Tibial artery (tissue), 4 donors: ENCODE measurements around the gene SORT1.
"Not testable (repeated sequence)": the region's sequence is repeated elsewhere in the genome, so short reads cannot be mapped to it uniquely, and the experiment has no call there.

Source experiments
- DNase-seq, 2 donors: peaks; one replicate each; pipeline ENCODE4 v3.0.0-alpha.2; 2019
- H3K27ac ChIP-seq, 2 donors: fragments of 200-600 bp; sonication (generic) in 1 of 2; 1 replicate in 1 of 2; 2 replicates in 1 of 2; pipeline ENCODE4 v1.5.1; 2018 to 2019; ENCODE audit warnings: mild to moderate bottlenecking in 1 of 2
- H3K27me3 ChIP-seq, 2 donors: fragments of 200-600 bp; sonication (generic) in 1 of 2; one replicate each; pipeline versions ENCODE4 v1.5.1 to v1.6.0; 2016 to 2019
- H3K36me3 ChIP-seq, 3 donors: fragments of 200-600 bp; sonication (generic) in 2 of 3; one replicate each; pipeline ENCODE4 v1.5.1; 2016 to 2019; ENCODE audit warnings: mild to moderate bottlenecking in 2 of 3
- H3K4me1 ChIP-seq, 4 donors: fragments of 200-600 bp; sonication (generic) in 2 of 4; 1 replicate in 3 of 4; 2 replicates in 1 of 4; pipeline ENCODE4 v1.5.1; 2016 to 2019
- H3K4me3 ChIP-seq, 2 donors: fragments of 200-600 bp; sonication (generic) in 1 of 2; 1 replicate in 1 of 2; 2 replicates in 1 of 2; pipeline ENCODE4 v1.5.1; 2018 to 2019; ENCODE audit warnings: mild to moderate bottlenecking in 2 of 2
- H3K9me3 ChIP-seq, 3 donors: fragments of 200-600 bp; sonication (generic) in 1 of 3; one replicate each; pipeline ENCODE4 v1.5.1; 2016 to 2019
- intact Hi-C: fragments of 100-400 bp; cut with DNase I; formaldehyde crosslinking; loops from one replicate; pipeline ENCODE4 v1.15.0; 2023; ENCODE audit warnings: low total_unique reads
- TF ChIP-seq, protein P1 (sequence below), 2 experiments: fragments of 200-600 bp in 1 of 2; fragments of 450-650 bp in 1 of 2; IDR thresholded peaks; one replicate each; pipeline ENCODE4 v1.5.1; 2017 to 2019; ENCODE audit warnings: antibody characterized with exemption in 2 of 2, mild to moderate bottlenecking in 1 of 2, moderate library complexity in 1 of 2

The SORT1 gene

DNA sequence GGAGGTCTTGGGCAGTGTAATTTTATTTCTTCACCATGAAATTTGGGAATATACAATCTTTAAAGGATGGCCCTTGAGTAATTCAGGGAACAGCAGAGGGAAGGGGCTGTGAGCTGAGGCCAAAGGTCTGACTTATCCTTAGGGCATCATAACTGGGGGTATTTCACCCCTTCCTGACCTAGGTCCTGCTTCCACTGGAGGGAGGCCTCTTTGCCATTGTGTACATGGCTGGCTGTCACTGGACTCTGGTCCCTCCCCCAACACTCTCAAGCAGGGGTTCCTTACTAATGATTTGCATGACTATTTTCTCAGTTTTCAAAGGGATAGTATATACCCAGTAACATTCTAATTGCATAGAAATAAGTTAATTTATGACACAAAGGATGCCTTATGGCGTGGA is 107.6 kb downstream of the SORT1 start:
- TF ChIP-seq, protein P1, sequence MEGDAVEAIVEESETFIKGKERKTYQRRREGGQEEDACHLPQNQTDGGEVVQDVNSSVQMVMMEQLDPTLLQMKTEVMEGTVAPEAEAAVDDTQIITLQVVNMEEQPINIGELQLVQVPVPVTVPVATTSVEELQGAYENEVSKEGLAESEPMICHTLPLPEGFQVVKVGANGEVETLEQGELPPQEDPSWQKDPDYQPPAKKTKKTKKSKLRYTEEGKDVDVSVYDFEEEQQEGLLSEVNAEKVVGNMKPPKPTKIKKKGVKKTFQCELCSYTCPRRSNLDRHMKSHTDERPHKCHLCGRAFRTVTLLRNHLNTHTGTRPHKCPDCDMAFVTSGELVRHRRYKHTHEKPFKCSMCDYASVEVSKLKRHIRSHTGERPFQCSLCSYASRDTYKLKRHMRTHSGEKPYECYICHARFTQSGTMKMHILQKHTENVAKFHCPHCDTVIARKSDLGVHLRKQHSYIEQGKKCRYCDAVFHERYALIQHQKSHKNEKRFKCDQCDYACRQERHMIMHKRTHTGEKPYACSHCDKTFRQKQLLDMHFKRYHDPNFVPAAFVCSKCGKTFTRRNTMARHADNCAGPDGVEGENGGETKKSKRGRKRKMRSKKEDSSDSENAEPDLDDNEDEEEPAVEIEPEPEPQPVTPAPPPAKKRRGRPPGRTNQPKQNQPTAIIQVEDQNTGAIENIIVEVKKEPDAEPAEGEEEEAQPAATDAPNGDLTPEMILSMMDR (IDR thresholded peaks at IDR 0.05): no peak
- H3K4me3 ChIP-seq: no peak overlapping the region
- H3K27me3 ChIP-seq: no peaks in the 10 kb centered on the region
- H3K4me1 ChIP-seq: no peaks in the 10 kb centered on the region
- no peak for DNase-seq
- no peak overlapping the region for H3K27ac ChIP-seq
- H3K36me3 ChIP-seq: no peaks in the 10 kb centered on the region
- intact Hi-C loops: no loop called here
- H3K9me3 ChIP-seq: no peaks in the 10 kb centered on the region

DNA sequence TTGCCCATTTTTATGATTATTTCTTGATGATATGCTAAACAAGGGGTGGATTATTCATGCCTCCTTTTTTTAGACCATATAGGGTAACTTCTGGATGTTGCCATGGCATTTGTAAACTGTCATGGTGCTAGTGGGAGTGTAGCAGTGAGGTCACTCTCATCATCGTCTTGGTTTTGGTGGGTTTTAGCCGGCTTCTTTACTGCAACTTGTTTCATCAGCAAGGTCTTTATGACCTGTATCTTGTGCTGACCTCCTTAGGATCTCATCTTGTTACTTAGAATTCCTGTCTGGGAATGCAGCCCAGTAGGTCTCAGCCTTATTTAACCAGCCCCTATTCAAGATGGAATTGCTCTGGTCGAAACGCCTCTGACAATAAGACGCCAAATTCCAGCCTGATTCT is 111.0 kb downstream of the SORT1 start:
- not testable (repeated sequence) for DNase-seq, H3K36me3 ChIP-seq, H3K27me3 ChIP-seq, H3K27ac ChIP-seq, H3K4me3 ChIP-seq, H3K9me3 ChIP-seq
- H3K4me1 ChIP-seq: peaks cover 0 to 19% (median 19%) of the 10 kb centered on the region in 4 donors
- intact Hi-C loops: loop anchor here (10.0 kb wide), 2 partner anchors 68 to 1132 kb away; no protein-coding TSS in a partner anchor

DNA sequence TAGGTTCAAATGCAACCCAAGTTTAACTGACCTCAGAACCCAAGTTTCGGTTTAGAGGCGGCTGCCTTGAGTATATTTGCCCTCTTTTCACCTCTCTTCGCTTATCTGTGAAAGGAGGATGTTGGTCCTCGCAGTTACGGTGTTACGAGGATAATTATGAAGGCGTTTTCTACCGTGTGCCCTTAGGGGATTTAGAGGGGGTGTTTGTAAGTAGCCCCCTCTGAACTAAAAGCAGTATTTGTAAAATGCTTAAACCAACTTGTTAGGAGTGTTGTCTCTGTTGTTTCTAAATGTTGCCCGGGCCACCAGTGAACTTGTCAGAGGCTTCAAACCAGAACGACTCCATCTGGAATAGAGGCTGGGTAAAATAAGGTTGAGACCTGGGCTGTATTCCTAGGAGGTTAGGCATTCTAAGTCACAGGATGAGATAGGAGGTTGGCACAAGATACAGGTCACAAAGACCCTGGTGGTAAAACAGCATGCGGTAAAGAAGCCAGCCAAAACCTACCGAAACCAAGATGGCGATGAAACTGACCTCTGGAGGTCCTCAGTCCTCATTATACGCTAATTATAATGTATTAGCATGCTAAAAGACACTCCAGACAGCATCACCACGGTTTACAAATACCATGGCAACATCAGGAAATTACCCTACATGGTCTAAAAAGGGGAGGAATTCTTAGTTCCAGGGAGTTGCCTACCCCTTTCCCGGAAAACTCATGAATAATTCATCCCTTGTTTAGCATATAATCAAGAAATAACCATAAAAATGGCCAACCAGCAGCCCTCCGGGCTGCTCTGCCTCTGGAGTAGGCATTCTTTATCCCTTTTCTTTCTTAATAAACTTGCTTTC is 113.7 kb downstream of the SORT1 start:
- Histone ChIP-seq H3K36me3 (no peaks in the 10 kb centered on the region), H3K9me3 (no peaks in the 10 kb centered on the region), H3K4me1 (peaks cover 0 to 22% (median 21%) of the 10 kb centered on the region in 4 donors), H3K4me3 (peak overlapping the region; percentile 54 to 59), H3K27me3 (no peaks in the 10 kb centered on the region), H3K27ac (peak overlapping the region; percentile 79 to 87)
- intact Hi-C loops: loop anchor here (10.0 kb wide), 2 partner anchors 71 to 1129 kb away; no protein-coding TSS in a partner anchor
- DNase-seq: no peak
- TF ChIP-seq, protein P1 (IDR thresholded peaks at IDR 0.05): no peak

DNA sequence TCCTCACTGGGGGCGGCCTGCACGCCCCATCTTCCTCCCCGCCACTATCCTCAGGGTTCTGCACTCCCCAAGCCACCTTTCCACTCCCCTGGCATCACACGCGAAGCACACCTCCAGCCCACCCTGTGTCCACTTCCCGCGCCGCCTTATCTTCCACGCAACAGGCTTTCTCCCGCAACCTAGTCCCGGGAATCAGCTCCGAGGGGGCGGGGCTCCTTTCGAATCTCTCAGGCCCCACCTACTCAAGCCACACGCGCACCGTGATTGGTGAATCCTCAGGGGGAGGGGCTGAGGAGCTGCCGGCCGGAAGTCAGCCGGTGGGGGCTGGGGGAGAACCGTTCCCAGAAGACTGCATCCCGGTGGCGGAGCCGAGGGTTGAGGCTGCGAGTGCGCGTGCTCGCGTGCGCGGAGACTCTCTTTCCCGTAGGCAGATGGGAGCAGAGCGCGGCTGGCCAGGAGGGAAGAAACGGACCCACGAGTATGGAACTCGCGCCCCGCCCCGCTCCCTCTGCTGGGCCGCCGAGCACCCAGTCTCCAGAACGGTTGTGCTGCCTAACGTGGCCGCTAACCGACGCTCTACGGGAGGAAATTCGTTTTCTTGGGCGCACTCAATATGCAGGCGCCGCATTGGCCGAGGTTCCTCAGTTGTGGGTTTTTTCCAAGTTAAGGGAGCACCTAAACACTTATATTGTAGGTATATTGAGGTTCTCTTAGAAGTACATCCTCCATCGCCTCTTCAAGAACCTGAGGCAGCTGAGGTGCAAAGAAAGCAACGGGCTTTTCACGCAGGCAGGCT is 114.6 kb downstream of the SORT1 start, which contains the start of gene PSRC1:
Gene PSRC1, minus strand, starts transcription at position 194 of the 796 bp plus-strand sequence.
- Histone ChIP-seq H3K4me1 (peaks cover 0 to 22% (median 21%) of the 10 kb centered on the region in 4 donors), H3K36me3 (no peaks in the 10 kb centered on the region), H3K9me3 (no peaks in the 10 kb centered on the region), H3K4me3 (peak within 1 kb of the TSS; percentile 54 to 59), H3K27me3 (no peaks in the 10 kb centered on the region), H3K27ac (peak within 1 kb of the TSS; percentile 79 to 87)
- TF ChIP-seq, protein P1 (IDR thresholded peaks at IDR 0.05): peak; percentile 60 to 67
- DNase-seq: peak; percentile 97 to 98
- intact Hi-C loops: loop anchor here (10.0 kb wide), 2 partner anchors 72 to 1128 kb away; no protein-coding TSS in a partner anchor

DNA sequence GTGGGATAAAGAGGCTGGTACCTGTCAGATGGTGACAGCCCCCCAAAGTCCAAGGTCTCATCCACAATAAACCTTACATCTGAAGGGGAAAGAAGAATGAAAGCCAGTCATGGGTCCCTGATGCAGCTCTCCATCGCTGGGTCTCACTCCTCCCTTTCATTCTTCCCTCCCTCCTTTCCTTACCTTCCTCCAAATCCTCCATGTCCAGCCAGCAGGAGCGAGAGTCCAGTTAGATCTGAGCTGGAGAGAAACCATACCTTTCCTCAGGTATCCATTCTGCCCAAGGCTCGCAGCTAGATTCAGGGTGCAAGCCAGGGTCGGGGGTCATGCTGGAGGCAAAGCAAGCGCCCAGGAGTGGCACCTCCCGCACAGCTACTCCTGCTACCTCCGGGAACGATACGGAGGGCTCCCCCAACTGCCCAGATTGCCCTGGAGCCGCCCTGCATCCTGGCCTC is 115.2 kb downstream of the SORT1 start:
- no peak for DNase-seq
- peak overlapping the region; percentile 79 to 87 for H3K27ac ChIP-seq
- intact Hi-C loops: loop anchor here (10.0 kb wide), 2 partner anchors 72 to 1128 kb away; no protein-coding TSS in a partner anchor

More for the DNA sequence above, 115.2 kb downstream of the SORT1 start:
- TF ChIP-seq, protein P1 (IDR thresholded peaks at IDR 0.05): no peak
- Histone ChIP-seq H3K9me3 (no peaks in the 10 kb centered on the region), H3K36me3 (no peaks in the 10 kb centered on the region), H3K4me3 (peak overlapping the region; percentile 54 to 59), H3K27me3 (no peaks in the 10 kb centered on the region), H3K4me1 (peaks cover 0 to 22% (median 21%) of the 10 kb centered on the region in 4 donors)
